ENCODE measurements around the gene OXTR.

OXTR gene

DNA sequence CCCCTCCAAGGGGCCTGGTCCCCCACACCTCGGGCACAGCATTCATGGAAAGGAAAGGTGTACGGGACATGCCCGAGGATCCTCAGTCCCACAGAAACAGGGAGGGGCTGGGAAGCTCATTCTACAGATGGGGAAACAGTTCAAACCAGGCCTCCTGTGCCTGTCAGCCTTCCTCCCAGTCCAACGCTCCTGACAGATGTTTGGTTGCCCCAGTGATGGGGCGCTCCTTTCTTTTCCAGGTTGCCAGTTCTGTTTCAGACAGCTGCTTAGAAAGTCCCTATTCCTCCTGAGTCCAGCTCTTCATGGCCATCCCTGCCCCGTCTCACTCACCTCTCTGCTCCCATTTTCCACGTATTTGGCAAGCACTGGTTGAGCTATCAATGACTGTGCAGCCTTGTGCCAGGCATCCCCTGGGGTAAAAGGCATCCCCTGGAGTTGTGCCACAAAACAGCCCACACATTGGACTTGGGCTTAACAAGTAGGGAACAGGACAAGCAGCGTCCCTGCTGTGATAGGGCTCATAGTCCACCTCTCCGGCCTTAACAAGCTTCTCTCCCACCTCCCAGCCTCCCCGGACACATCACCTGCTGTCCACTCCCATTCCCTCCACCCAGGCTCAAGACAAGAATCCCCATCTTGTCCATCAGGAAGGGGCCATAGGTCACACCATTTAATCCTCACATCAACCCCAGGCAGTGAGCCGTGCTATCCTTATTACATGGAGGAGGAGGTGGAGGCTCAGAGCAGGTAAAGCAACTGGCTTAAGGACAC, 6.6 kb downstream of the OXTR start:
- no peak for DNase-seq (ENCODE audit: low read depth in 1 of 2, low spot score in 1 of 2)
- TF ChIP-seq JUND (IDR thresholded peaks at IDR 0.05; ENCODE audit: low read depth), result no peak
- in situ Hi-C loops (cut with HindIII; ENCODE audit: low pct_unique_long_range_greater_than_20kb, low sequenced_read_pairs), result no loop called here

DNA sequence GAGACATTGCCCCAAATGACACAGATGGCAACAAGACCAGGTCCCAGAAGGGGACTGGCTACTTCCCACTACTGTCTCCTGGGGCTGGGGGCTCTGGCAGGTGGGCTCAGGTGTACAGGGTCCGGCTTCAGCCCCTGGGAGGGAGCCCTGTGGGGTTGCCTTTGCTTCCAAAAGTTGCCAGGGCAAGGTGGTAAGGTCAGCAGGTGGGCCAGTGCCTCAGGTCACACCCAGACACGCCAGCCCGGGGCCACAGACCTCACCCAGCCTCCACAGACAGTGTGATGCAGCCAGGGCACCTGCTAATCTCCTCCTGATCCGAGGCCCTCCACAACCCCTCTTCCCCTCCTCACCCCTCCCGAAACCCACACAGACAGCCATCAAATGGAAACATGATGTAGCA, 7.5 kb downstream of the OXTR start:
- in situ Hi-C loops (cut with HindIII; ENCODE audit: low pct_unique_long_range_greater_than_20kb, low sequenced_read_pairs), result no loop called here
- no peak for TF ChIP-seq JUND (IDR thresholded peaks at IDR 0.05; ENCODE audit: low read depth)
- no peak for DNase-seq (ENCODE audit: low read depth in 1 of 2, low spot score in 1 of 2)

DNA sequence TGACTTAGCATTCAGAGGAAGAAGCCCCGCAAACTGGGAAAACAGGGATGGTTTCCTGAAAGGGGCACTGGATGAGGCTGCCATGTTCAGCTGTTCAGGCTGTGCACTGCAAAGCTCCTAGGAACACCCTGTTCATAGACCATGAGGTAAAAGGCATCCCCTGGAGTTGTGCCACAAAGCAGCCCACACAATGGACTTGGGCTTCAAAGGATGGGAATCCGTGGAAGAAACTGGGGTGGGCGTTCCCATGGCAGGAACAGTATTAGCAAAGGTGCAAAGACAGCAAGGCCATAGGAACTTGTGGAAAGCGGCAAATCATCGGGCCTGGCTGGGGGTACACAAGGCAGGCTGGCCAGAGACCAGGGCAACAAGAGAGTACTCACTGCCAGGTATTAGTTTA, 8.9 kb downstream of the OXTR start:
- TF ChIP-seq JUND (IDR thresholded peaks at IDR 0.05; ENCODE audit: low read depth), result no peak
- in situ Hi-C loops (cut with HindIII; ENCODE audit: low pct_unique_long_range_greater_than_20kb, low sequenced_read_pairs), result no loop called here
- no peak for DNase-seq (ENCODE audit: low read depth in 1 of 2, low spot score in 1 of 2)

DNA sequence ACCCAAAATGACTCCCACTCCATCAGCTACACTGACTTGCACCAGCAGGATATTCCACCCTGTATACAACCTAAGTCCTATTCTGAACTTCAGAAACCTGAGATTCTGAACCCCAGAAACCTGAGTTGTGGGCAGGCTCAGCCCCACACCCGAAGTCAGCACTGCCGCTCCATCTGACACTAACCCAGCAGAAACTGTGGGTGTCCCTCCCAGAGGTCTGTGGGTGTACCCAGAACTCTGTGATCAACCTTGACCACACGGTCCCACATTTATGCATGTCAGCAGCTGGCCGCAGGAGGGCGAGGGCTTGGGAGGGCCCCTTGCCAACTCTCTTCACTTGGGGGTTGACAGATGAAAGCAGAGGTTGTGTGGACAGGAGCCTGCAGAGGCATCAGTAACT, 9.3 kb downstream of the OXTR start:
- in situ Hi-C loops (cut with HindIII; ENCODE audit: low pct_unique_long_range_greater_than_20kb, low sequenced_read_pairs), result no loop called here
- DNase-seq (ENCODE audit: low read depth in 1 of 2, low spot score in 1 of 2), result no peak
- no peak for TF ChIP-seq JUND (IDR thresholded peaks at IDR 0.05; ENCODE audit: low read depth)

DNA sequence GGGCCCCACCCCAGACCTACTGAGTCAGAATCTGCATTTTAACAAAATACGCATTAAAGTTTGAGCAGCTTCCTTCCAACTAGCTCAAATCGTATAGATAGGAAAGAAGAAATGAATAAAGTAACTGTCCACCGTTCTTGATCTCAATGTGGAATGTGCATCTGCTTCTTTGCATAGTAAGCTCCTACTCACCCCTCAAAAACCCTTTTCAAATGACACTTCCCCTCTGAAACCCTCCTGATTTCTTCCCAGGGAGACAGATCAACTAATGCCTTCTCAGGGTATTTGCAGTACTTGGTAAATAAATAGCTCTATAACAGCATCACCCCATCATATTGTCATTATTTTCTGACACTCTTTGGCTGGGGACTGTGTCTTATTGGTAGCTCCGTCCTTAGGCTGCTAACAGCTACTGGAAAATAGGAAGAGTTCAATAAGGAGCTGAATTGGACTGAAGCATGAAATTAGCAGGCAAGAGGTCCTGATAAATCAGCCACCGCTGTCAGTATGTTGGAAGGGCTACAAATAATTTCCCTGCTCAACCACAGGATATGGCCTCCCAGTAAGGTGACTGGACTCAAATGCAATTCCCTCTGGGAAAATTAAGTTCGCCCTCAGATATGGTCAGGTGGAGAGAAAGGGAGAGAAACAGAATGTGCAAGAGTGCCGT, 10.2 kb downstream of the OXTR start:
- no peak for TF ChIP-seq JUND (IDR thresholded peaks at IDR 0.05; ENCODE audit: low read depth)
- DNase-seq (ENCODE audit: low read depth in 1 of 2, low spot score in 1 of 2), result no peak
- in situ Hi-C loops (cut with HindIII; ENCODE audit: low pct_unique_long_range_greater_than_20kb, low sequenced_read_pairs), result no loop called here

DNA sequence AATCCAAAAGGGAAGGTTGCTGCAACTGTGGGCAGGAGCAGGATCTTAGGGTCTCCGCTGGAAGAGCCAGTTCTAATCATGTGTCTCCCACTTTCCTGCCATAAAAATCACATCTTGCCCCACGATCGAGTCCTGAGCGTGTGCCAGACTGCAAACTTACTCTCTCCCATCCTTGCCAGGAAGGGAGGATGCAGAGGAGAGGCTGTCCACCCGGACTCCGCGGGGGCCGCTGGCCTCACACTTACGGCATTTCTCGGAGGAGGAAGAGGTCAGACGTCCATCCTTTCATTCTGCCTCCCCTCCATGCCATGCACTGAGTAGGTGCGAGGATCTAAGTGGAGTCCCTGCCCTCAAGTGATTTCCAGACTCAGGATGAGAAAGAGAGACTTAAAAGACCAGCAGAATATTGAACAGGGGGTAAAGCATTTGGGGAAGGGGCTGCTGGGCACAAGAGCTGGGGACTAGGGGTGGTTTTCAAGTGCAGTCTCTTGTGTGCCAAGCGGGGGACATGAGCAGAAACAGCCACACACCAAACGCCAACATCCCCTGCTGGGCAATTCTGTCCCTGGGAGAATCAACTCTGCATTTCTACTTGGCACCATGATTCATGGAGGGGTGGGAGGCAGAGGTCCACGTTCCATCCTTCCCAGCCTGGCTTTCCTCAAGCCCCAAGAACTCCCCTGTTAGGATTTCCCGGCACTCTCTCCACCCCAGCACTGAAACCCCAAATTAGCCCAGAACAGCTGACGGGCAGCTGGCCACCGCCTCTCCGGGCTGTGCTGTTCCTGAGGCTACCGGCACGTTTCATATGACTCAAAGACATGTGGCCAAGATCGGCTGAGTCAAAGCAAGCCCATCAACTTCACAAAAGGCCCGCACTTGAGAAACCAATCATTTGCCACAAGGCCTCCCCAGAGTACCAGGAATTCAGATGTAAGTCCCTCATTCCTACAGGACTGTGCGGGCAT, 11.6 kb downstream of the OXTR start:
- DNase-seq (ENCODE audit: low read depth in 1 of 2, low spot score in 1 of 2), result no peak
- no peak for TF ChIP-seq JUND (IDR thresholded peaks at IDR 0.05; ENCODE audit: low read depth)
- in situ Hi-C loops (cut with HindIII; ENCODE audit: low pct_unique_long_range_greater_than_20kb, low sequenced_read_pairs), result no loop called here

DNA sequence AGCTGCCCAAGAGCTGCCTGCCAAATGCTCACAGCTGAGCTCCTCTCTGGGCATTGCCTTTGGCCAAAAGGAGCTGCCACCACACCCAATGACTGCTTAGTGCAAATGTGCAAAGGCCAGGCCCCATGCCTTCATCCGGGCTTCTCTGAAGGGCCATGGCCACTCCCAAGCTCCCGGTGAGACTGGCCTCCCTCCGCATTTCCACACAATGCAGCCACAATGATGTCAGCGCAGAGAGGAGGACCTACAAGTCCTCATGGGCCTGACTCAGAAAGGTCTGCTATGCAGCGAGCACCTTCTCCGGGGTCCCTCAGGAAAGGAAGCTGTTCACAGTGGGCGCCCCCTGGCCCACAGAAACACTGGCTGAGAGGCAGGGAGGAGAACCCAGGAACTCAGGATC, 12.7 kb downstream of the OXTR start:
- TF ChIP-seq JUND (IDR thresholded peaks at IDR 0.05; ENCODE audit: low read depth), result no peak
- in situ Hi-C loops (cut with HindIII; ENCODE audit: low pct_unique_long_range_greater_than_20kb, low sequenced_read_pairs), result no loop called here
- DNase-seq (ENCODE audit: low read depth in 1 of 2, low spot score in 1 of 2), result no peak

DNA sequence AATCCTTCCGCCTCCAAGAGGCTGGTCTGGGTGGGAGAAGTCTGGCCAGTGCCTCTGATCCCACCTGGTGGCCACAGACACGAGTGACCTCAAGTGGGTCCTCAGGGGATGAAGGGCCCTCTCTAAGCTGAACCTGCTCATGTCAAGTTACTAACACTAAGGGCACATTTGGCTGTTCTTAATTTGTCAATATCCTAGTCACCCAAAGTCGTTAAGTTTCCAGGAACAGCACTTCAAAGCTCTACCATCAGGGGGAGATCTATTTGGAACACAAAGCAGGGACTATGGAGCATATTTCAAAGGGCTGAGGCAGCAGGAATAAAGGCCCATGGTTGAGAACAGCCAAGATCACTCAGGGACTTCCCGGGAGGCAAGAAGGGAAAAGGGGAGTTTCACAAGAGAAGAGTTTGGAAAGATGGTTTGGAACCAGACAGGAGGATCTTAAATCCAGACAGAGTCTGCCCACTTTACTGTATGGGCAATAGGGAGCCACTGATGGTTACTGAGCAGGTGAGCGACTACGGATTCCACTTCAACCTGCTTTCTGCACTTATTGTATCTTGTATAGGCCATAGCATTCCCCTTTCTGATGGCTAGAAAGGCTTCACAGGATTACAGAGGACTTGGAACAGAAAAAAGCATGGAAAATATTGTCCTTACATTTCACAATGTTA, 13.7 kb downstream of the OXTR start:
- in situ Hi-C loops (cut with HindIII; ENCODE audit: low pct_unique_long_range_greater_than_20kb, low sequenced_read_pairs), result no loop called here
- TF ChIP-seq JUND (IDR thresholded peaks at IDR 0.05; ENCODE audit: low read depth), result no peak
- DNase-seq (ENCODE audit: low read depth in 1 of 2, low spot score in 1 of 2), result peak in 1 of 2 experiments; percentile 27

DNA sequence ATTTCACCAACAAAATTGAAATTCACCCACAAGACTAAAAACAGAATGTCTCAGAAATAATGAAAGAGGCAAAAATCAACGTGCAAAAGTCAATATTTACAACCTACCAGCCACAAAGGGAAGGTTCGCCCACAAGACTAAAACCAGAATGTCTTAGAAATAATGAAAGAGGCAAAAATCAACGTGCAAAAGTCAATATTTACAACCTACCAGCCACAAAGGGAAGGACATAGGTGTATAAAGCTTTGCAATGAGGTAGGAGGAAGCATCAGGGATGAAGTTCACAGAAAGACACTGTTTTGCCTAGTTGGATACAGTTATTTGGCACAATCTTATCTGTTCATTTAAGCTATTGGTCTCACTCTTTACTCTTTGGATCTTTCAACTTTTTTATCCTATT, 14.3 kb downstream of the OXTR start:
- no peak for TF ChIP-seq JUND (IDR thresholded peaks at IDR 0.05; ENCODE audit: low read depth)
- in situ Hi-C loops (cut with HindIII; ENCODE audit: low pct_unique_long_range_greater_than_20kb, low sequenced_read_pairs), result no loop called here
- DNase-seq (ENCODE audit: low read depth in 1 of 2, low spot score in 1 of 2), result no peak

DNA sequence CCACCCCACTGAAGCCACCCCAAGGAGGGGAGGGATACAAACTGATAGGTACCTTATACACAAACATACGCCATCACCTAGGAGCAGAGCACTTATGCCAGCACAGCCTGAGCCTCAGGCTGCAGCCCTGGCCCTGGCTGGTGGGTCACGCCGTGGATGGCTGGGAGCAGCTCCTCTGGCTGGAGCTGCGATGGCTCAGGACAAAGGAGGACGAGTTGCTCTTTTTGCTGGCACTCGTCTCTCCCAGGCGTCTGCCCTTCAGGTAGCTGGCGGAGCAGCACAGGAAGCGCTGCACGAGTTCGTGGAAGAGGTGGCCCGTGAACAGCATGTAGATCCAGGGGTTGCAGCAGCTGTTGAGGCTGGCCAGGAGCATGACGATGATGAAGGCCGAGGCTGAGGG, 16.6 kb downstream of the OXTR start:
- no peak for TF ChIP-seq JUND (IDR thresholded peaks at IDR 0.05; ENCODE audit: low read depth)
- in situ Hi-C loops (cut with HindIII; ENCODE audit: low pct_unique_long_range_greater_than_20kb, low sequenced_read_pairs), result no loop called here

DNA sequence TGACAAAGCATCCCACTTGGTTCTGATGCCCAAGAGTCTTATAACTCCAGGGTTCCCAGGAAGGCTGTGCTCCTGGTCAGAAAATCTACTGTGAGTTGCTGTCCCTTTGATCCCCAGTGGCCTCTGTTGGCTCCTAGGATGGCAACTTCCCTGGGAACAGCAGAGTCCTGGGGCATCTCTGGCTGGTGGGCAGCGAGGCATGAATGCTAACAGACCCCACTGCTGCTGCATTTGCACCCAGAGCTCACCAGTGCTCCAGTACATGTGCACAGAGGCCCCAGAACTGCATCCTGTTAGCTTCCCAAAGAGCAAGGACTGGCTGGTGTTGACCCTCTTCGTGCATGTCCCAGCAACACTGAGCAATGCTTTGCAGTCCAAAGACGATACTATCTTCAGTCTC, 20.1 kb downstream of the OXTR start:
- DNase-seq (ENCODE audit: low read depth in 1 of 2, low spot score in 1 of 2), result no peak
- in situ Hi-C loops (cut with HindIII; ENCODE audit: low pct_unique_long_range_greater_than_20kb, low sequenced_read_pairs), result no loop called here
- no peak for TF ChIP-seq JUND (IDR thresholded peaks at IDR 0.05; ENCODE audit: low read depth)

More for the DNA sequence above, 16.6 kb downstream of the OXTR start:
- DNase-seq (ENCODE audit: low read depth in 1 of 2, low spot score in 1 of 2), result no peak

DNA sequence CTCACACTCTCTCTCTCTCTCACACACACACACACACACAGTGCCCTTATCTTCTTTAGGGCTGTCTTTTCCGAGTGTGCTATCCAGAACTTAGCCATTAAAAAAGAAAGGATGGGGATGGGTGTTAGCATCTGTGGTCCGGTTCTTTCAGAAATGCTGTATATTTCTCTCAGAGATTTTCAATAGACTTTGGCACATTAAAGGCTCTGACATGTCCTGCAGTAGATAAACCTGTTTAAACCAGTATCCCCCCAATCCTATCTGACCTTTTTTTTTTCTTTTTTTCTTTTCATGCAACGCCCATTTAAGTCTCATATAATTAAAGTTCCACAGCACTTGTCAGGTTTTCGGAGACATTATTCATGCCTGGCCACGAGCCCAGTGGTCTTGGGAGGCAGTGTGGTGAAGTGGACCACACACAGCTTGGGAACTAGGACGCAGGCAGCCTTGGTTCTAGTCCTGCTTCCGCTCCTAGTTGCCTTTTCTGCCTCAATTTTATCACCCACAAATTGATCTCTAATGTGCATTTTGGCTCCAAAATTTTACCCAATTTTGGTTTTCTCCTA, 22.6 kb downstream of the OXTR start:
- no peak for DNase-seq (ENCODE audit: low read depth in 1 of 2, low spot score in 1 of 2)
- in situ Hi-C loops (cut with HindIII; ENCODE audit: low pct_unique_long_range_greater_than_20kb, low sequenced_read_pairs), result no loop called here
- no peak for TF ChIP-seq JUND (IDR thresholded peaks at IDR 0.05; ENCODE audit: low read depth)

Measured in T47D (cell line).